ENCODE measurements around the gene UROD. TPM values are rescaled to one million over a fixed set of nuclear protein-coding genes. Genes with fewer than 3 reads are reported as not detected.
"Not testable (repeated sequence)": the region's sequence is repeated elsewhere in the genome, so short reads cannot be mapped to it uniquely, and the experiment has no call there.

Gene UROD
- total RNA-seq, 1 donor = 290 TPM

GRCh38 chr1:45038240-45038639 lies 26.2 kb downstream of the UROD start:
- no peak for DNase-seq (ENCODE audit: low read depth in 2 of 3, low spot score in 2 of 3)

- DNase-seq (ENCODE audit: low read depth in 2 of 3, low spot score in 2 of 3) = peak in 1 of 3 donors; percentile 26
Observed at GRCh38 chr1:45038661-45039364, 26.8 kb downstream of the UROD start.

- no peak for DNase-seq (ENCODE audit: low read depth in 2 of 3, low spot score in 2 of 3)
Observed at GRCh38 chr1:45040297-45040696, 28.2 kb downstream of the UROD start.

DNA sequence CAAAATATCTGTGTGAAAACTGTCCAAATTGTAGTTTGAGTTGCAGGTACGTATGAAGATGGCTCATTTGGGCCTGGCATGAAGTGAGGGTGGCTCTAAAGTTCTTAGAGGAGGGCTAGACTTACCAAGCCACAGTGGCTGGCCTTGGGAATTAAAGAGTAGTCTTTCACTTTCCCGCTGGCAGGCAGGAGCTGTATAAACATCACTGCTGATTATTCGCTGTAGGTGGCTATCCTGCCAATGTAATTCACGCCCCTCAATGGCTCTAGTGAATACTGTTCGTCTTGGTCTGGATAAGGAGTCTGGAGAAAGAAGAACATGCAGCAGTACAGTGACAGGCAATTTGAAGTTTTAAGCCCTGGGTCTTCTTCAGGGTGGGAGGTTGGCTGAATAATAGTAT lies 31.0 kb downstream of the UROD start:
- DNase-seq (ENCODE audit: low read depth in 2 of 3, low spot score in 2 of 3) = no peak

- no peak for DNase-seq (ENCODE audit: low read depth in 2 of 3, low spot score in 2 of 3)
Observed at GRCh38 chr1:45044916-45045315, 32.9 kb downstream of the UROD start.

DNA sequence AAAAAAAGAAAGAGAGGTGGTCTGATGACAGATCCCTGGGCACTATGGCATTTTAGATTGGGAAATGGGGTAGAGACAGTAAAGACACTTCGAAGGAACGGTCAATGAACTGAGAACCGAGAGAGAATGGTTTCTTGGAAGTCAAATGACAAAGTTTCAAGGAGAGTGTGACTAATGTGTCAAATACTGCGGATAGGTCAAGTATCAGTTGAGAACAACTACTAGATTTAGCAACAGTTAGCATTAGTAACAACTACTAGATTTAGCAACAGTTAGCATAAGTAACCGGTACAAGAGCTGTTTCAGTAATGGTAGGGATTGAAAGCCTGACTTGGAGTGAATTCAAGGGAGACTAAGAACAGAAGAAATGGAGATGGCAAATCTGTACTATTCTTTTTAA lies 35.0 kb downstream of the UROD start:
- no peak for DNase-seq (ENCODE audit: low read depth in 2 of 3, low spot score in 2 of 3)

- no peak for DNase-seq (ENCODE audit: low read depth in 2 of 3, low spot score in 2 of 3)
Observed at GRCh38 chr1:45051005-45051772, 39.1 kb downstream of the UROD start.

DNA sequence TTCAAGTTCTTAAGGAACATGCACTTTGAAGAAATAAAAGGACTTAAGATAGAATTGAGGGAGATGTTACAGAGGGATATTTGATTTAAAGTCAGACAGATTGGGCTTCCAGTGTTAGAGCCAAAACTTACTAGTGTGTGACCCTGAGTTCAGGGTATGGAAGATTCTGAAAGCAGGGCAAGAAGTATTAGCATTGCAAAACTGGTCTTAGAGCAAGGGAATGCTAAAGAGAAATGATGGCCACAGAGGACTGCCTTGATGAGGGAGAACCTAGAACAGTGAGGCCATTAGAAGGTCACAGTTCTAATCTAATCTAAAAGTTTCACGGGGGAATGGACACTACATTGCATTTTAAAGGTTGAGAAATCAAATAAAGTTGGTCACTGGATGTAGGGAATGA lies 45.5 kb downstream of the UROD start:
- DNase-seq (ENCODE audit: low read depth in 2 of 3, low spot score in 2 of 3) = no peak

DNA sequence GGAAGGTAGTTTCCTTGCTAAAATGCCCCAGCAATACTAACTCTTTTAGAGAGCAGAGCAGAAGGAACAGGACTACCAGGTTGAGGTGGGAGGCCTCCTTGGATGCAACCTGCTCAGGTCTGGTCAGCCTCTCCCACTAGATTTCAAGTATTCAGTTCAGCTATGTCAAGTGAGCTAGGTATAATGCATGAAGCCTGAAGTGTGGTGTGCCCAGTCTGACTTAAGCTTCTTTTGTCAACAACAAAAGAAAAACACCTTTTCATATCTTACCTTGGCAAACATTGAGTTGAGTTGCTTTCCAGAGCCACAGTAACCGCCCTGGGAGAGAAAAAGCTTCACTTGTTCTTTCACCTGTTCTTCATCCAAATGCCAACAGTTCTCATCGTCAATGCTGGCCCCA lies 47.8 kb downstream of the UROD start:
- no peak for DNase-seq (ENCODE audit: low read depth in 2 of 3, low spot score in 2 of 3)

DNA sequence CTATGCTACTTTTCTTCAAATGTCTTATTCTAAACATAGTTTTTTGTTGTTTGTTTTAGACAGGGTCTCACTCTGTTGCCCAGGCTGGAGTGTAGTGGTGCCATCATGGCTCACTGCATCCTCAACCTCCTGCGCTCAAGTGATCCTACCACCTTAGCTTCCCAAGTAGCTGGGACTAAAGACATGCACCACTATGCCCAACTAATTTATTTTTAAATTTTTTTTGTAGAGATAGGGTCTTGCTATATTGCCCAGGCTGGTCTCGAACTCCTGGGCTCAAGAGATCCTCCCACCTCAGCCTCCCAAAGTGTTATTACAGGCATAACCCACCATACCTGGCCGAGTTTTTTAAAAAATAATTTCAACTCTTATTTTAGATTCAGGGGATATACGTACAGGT lies 50.4 kb downstream of the UROD start:
- not testable (repeated sequence) for DNase-seq (ENCODE audit: low read depth in 2 of 3, low spot score in 2 of 3)

GRCh38 chr1:45065083-45065482 lies 53.0 kb downstream of the UROD start:
- no peak for DNase-seq (ENCODE audit: low read depth in 2 of 3, low spot score in 2 of 3)

Other genes with a start within 250 kb of the UROD start
- 3,219 TPM for gene RPS8, start 236.7 kb upstream of the UROD start, total RNA-seq
- gene BEST4, start 224.1 kb upstream of the UROD start, total RNA-seq = 0.27 TPM
- 48.5 TPM for gene PLK3, start 211.9 kb upstream of the UROD start, total RNA-seq
- 2.2 TPM for gene DYNLT4, start 204.9 kb upstream of the UROD start, total RNA-seq
- gene BTBD19, start 203.7 kb upstream of the UROD start, total RNA-seq = 3.5 TPM
- gene PTCH2, start 169.0 kb upstream of the UROD start, total RNA-seq = 0.27 TPM
- 13.7 TPM for gene EIF2B3, start 25.7 kb upstream of the UROD start, total RNA-seq
- 27.2 TPM for gene HECTD3, start 930 bp upstream of the UROD start, total RNA-seq
- 2.7 TPM for gene ZSWIM5, start 194.4 kb downstream of the UROD start, total RNA-seq